GM11168 (cell line): ENCODE measurements around the gene NID1.

Experiments
- in situ Hi-C: fragments of 300-500 bp; cut with MboI; formaldehyde crosslinking; loops from one replicate; pipeline ENCODE4 v1.12.0; 2022; ENCODE audit warnings: low sequenced_read_pairs; ENCODE audit not compliant: unreplicated experiment

NID1 gene

GRCh38 chr1:236069796-236070195 lies 4.9 kb upstream of the NID1 start:
- in situ Hi-C loops = no loop called here

GRCh38 chr1:236067854-236068454 lies 3.1 kb upstream of the NID1 start:
- in situ Hi-C loops = no loop called here

GRCh38 chr1:236066828-236067386 lies 2.0 kb upstream of the NID1 start:
- in situ Hi-C loops = no loop called here

GRCh38 chr1:236066054-236066453 lies 1.2 kb upstream of the NID1 start:
- in situ Hi-C loops = no loop called here

- in situ Hi-C loops = no loop called here
Observed at GRCh38 chr1:236065509-236066005, 667 bp upstream of the NID1 start.

- in situ Hi-C loops = no loop called here
Observed at GRCh38 chr1:236063919-236064673, 794 bp downstream of the NID1 start.

GRCh38 chr1:236063551-236063918 lies 1.4 kb downstream of the NID1 start:
- in situ Hi-C loops = no loop called here

GRCh38 chr1:236060286-236060685 lies 4.6 kb downstream of the NID1 start:
- in situ Hi-C loops = no loop called here

GRCh38 chr1:236059011-236059410 lies 5.9 kb downstream of the NID1 start:
- in situ Hi-C loops = no loop called here

GRCh38 chr1:236058141-236058934 lies 6.6 kb downstream of the NID1 start:
- in situ Hi-C loops = no loop called here

GRCh38 chr1:236057546-236057945 lies 7.3 kb downstream of the NID1 start:
- in situ Hi-C loops = no loop called here

- in situ Hi-C loops = no loop called here
Observed at GRCh38 chr1:236052232-236052993, 12.5 kb downstream of the NID1 start.

GRCh38 chr1:236051242-236051791 lies 13.6 kb downstream of the NID1 start:
- in situ Hi-C loops = no loop called here

GRCh38 chr1:236045771-236046170 lies 19.1 kb downstream of the NID1 start:
- in situ Hi-C loops = no loop called here

- in situ Hi-C loops = no loop called here
Observed at GRCh38 chr1:236044341-236044740, 20.5 kb downstream of the NID1 start.

- in situ Hi-C loops = no loop called here
Observed at GRCh38 chr1:236041631-236042618, 23.0 kb downstream of the NID1 start.

- in situ Hi-C loops = no loop called here
Observed at GRCh38 chr1:236039740-236040685, 24.9 kb downstream of the NID1 start.

- in situ Hi-C loops = no loop called here
Observed at GRCh38 chr1:236038034-236038433, 26.9 kb downstream of the NID1 start.
